Stimulated activated naive CD4-positive, alpha-beta T cell treated with Interleukin-2 at 50 U/mL for 16 hours (primary cell): ENCODE data around the gene VPS54.

Experiments
- DNase-seq: peaks from one replicate; lab custom pipeline; 2025; lab: John Stamatoyannopoulos, UW

Gene VPS54

DNA sequence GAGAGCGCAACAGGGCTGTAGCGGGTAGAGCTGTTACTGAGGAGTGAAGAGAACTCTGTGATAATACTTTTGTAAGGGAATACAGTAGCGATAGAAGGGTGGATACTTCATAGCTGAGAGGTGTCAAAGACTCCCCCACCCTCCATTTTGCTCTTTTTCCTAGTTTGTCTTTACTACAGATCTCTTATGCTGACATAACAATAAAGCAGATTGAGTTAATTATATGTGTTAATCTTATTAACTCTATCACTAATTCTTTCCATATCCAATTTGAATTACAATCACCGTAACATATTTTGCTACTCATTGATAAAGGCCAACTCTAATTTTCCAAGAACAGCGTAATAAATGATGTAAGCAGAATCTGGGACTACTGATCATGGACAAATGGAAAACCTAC, 120.4 kb downstream of the VPS54 start:
- no peak for DNase-seq

DNA sequence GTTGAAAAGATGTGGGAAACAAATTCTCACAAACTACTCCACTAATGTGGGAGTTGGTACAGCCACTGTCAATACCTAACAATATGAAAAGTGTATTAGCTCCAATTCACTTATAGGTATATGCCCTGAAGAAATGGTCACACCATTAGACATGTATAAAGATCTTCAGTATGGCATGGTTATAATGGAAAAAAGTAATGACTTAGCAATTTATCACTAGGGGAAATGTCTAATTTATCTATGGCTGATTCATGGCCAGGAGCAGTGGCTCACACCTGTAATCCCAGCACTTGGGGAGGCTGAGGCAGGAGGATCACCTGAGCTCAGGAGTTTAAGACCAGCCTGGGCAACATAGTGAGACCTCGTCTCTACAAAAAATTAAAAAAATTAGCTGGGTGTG, 125.1 kb downstream of the VPS54 start:
- no peak for DNase-seq

DNA sequence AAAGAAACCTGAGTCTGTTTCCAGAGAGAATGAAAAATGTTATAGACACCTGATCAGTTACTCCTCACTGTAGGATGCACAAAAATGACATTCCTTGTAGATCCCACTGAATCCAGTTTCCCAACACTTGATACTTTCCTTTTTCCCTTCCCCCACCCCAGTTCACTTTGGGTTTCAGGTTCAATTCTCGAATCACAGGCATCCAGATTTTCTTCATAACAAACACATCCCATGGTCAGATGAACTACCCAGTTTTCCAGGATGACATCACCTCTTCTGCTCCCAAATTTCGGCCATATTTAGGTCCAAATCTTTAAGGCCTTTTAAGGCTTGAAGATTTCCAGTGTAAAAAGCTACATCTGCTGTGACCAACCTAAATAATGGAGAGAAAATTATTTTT, 126.1 kb downstream of the VPS54 start:
- DNase-seq, result no peak

DNA sequence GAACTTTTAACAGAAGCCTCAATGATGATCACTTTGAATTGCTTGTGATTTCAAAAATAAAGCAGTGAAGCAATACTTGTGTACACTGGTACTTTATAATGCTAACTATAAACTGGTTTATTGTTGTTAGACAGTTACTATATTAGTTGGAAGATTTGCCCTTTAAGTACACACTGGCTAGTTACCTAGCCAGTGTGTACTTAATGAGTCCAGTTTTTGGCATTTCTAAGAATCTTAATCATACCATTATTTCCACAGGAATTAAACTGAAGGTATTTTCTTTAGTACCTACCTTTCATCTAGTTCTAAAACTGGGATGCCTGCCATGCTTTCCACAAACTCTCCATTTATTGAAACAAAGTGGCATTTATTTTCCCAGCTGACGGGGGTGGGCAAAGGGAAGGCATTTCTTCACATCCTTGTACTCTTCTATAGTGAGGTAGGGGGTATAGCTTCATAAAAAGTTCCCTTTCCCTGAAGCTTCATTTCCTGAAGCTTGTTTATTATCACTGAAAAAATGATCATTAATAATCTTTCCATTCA, 127.7 kb downstream of the VPS54 start:
- DNase-seq, result no peak

DNA sequence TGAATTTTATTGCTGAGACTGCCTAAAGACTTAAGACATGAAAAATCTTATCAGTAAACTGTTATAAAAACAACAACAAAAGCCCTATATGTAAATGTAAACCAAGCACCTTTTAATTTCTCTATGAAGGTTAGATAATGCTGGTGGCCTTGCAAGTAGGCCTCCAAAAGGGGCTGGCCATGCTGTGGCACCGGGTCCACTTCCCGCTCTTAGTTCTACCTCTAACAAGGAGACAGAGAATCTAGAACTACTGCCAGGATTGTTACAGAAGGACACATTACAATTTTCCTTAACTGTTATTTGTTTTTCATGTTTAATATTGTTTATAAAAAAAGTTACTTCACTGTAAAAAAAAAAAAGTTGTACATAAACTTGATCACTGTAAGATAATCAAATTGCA, 128.6 kb downstream of the VPS54 start:
- DNase-seq, result no peak

DNA sequence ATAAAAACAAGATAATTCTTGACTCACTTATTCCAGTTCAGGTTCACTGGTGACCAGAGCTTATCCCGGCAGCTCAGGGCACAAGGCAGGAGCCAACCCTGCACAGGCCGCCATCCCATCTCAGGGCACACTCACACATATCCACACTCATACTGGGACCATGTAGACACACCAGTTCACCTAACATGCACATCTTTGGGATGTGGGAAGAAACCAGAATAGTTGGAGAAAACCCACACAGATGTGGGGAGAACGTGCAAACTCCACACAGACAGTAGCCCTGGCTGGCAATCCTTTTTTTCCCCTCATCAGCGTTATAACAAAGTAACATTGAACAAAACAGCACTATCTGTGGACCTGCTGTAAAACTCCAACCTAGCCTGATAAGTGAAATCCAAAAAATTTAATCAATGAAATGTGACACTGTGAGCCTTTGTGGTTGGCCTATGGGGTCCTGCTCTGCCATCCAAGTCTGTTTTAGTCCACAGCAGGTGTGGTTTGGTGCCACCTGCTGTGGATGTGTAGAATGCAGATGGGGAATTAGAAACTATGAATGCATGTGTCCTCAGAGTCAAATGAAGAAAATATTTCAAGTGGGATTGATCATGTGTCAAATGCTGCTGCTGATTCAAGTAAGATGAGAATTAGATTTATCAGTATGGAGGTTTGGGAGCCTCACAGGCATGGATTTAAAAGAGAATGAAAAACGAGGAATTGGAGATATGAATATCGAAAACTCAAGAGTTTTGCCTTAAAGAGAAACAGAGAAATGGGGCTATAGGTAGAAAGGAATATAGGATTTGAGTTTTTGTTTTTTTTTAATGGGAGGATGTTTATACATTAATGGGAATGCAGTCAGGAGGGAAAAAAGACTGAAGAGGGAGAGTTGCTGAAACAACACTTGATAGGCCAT, 130.5 kb downstream of the VPS54 start:
- peak; percentile 9 for DNase-seq

DNA sequence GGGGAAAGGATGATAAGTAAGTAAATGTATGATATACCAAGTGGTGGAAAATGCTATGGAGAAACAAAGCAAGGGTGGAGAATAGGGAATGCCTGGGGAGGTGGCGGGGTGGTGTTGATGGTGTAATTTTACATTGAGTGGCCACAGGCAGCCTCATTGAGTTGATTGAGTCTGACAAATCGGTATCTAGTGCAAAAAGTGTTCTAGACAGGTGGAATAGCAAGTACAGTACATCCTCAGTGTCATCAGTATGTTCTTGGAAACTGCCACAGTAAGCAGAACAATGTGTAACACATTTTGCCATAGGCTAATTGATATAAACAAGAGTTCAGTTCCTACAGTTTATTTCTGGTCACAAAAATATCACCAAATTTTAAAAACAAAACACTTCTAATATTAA, 131.2 kb downstream of the VPS54 start:
- DNase-seq, result no peak

DNA sequence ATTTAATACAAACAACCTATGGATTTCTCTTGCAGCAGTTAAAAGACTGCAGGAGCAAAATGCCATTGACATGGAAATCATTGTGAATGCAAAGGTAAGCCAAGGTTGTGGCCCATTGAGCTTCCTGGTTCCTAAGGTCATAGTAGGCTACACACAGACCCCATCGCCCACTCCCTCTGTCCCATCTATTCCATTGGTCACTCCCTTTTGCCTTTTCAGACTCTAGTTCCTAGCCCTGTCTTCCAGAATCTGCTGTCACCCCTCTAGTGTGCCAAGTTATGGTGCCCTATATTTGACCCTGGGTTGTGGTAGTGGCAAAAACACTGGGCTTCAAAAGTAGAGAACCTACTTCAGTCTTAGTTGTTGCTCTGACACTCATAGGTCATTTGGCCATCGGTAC, 132.8 kb downstream of the VPS54 start:
- DNase-seq, result no peak

DNA sequence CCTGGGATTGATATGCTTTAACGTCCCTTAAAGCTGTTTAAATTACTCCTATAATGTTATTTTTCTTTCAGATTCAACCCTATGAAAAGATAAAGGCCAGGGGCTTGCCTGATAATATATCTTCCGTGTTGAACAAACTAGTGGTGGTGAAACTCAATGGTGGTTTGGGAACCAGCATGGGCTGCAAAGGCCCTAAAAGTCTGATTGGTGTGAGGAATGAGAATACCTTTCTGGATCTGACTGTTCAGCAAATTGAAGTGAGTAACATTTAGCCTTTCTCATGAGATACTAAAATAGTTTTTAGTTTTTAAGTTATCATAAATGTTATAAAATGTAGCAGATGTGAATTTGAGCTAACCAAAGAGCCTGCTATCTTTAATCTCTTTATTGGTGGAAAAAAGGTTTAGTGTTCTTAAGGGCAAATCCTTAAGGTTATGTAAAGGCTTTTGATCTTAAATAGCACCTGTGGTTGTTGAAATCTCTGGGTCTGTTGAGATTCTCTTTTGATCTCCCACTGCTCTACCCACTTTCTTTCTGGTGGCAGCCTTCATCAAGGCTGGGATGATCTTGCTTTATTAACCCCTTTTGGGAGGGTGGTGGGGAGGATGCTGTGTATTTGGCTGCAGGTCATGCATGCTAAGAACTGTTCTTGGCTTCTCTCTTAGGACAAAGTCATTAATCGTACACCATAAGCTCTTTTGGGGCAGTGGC, 136.7 kb downstream of the VPS54 start:
- DNase-seq, result no peak

DNA sequence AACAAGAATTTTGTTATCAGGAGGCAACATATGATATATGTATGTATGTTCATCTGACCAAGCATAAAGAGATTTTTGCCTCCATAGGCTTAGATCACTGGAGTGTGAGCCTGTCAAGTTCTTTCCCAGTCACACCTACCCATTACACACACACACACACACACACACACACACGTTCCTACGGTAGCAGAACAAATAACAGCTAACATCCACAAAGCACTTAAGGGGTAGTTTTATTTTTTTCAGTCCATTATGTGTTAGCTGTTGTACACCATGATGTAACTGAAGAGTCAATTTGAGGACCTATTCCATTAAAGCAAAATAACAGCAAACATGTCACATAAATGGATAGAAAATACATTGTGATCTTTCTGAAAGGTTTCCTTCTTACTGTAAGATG, 138.0 kb downstream of the VPS54 start:
- no peak for DNase-seq

DNA sequence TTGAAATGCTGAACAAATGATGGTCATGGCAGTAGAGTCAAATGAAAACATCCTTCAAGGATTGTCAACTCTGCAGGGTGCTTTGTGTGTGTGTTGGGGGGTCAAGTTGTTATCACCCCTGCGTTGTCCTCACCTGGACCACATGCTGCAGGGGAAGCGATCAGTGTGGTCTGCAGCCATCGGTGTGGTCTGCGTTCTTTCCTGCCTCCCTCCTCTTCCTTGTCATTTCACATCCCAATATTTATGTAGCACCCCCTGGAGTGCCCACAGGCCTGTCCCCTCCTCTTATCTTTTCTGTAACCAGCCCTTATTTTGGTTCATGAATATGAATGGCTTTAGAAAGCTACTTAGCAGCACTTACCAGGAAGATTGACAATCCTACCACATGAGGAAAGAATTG, 138.6 kb downstream of the VPS54 start:
- no peak for DNase-seq

DNA sequence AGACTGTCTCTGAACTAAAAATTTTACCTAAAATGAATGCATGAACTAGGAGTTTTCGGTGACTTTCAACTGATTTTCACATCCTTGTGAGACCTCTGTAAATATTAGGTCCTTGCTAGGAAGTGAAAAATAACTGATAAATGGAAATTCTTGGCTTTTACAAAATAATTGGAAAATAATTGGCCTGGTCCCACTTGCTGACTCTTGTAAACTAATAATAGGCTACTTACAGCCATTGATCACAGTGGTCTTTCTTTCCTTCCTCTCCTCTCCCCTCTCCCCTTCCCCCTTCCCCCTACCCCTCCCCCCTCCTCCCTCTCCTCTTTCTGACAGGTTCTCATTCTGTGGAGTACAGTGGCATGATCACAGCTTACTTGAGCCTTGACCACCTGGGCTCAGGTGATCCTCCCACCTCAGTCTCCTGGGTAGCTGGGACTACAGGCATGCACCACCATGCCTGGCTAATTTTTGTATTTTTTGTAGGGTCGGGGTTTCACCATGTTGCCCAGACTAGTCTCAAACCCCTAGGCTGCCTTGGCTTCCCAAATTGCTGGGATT, 139.3 kb downstream of the VPS54 start:
- DNase-seq, result no peak

DNA sequence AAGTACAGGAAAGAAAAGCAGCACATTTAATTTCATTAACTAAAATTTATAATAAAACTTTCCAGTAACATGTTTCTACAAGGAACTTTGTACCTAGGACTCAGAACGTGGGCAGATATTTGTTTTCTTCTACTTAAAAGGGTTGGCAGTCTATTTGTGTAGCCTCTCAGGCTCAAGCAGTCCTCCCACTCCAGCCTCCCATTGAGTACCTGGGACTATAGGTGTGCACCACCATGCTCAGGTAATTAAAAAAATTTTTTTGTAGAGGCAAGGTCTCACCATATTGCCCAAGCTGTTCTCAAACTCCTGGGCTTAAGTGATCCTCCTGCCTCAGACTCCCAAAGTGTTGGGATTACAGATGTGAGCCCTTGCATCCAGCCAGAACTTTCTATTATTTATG, 140.7 kb downstream of the VPS54 start:
- no peak for DNase-seq

DNA sequence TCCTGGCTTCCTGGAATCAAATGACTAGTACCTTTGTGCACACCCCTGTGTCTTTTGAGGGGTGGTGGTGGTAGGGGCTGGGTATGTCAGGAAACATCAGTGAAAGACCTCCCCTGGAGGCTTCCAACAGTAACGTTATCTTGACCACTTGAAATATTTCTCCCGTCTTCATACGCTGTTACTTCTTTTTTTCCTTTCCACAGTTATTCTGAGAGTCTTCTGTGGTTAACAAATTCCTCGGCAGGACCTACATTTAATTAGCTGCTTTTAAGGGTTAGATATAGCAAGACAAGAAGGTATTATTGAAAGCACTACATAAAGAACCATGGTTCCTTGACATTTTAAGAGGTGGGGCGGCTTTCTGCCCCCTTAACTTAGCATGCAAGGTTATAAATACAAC, 142.9 kb downstream of the VPS54 start:
- no peak for DNase-seq

DNA sequence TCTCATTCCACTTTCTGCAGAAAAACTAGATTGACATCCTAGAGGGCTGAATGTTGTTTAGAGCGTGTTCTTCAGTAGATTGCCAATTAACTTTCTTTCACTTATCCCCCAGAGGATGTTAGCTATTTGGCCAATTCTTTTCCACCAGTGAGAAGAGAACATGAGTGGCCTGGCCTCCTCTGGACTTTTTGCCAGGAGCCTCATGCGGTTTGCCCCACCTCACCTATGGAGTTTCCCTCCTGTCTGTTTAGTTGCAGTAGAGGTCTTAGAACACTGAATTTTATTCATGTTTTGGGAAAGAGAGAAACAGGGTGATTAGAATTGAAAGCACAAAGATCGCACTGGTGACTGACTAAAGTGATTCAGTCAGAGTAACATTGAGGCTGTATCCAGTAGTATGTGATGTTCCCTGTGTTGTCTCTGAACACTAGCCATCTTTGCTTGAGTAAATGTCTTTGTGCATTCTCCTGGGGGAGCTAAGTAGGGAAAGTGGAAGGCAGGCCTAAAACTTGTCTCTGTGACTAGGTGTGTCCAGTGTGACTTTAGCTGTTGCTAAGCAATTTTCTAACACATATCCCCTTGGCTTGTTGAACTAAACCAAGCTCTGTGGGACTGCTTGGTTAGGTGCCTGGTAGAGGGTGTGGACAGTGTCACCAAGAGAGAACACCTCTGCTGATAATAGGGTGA, 143.5 kb downstream of the VPS54 start:
- no peak for DNase-seq

DNA sequence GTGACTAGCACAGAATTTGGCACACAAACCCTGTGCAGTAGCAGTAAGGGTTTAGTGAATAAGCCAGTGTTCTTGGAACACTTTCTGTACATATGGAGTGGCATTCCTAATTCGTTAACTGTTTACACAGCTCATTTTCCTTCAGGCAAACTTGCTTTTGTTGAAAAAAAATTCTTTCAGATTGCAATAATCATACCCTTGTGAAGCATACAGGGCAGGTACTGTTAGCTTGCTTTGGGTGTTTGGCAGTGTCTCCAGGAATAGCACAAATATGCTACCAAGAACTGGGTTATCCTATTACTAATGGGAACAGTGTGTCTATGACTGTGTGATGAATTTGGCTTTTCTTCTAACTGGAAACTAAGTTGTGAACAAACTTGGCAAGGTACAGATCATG, 144.1 kb downstream of the VPS54 start:
- DNase-seq, result no peak

DNA sequence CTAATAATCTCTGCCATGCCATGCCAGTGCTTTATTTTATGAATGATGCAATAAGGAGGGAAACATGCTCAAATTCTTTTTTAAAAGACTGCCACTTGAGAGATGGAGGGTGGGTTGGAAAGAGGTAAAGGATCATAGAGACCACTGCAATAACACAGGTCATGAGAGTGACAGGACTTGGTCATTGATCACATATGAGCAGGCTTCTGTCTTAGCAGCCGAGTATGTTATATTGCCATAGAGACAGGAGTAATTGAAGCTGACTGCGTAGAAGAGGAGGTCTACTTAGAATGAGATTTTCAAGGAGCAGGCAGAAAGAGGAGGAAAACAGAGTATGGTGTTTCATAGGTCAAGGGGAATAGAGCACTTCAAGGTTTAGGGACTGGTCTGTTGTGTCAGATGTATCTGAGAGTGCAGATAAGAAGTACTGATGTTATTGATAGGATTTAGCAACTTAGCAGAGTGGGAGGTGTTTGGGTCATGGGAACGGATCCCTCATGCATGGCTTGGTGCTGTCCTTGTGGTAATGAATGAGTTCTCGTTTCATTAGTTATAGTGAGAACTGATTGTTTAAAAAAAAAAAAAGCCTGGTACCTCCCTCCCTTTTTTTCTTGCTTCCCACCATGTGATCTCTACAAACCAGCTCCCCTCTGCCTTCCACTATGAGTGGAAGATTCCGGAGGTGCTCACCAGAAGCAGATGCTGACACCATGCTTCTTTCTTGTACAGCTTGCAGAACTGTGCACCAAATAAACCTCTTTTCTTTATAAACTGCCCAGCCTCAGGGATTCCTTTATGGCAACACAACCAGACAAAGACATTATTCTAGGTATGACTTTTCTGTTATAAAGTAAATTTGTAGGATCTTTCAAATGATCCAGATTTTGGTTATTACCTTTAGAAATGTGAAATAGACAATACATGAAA, 144.8 kb downstream of the VPS54 start:
- DNase-seq, result no peak

DNA sequence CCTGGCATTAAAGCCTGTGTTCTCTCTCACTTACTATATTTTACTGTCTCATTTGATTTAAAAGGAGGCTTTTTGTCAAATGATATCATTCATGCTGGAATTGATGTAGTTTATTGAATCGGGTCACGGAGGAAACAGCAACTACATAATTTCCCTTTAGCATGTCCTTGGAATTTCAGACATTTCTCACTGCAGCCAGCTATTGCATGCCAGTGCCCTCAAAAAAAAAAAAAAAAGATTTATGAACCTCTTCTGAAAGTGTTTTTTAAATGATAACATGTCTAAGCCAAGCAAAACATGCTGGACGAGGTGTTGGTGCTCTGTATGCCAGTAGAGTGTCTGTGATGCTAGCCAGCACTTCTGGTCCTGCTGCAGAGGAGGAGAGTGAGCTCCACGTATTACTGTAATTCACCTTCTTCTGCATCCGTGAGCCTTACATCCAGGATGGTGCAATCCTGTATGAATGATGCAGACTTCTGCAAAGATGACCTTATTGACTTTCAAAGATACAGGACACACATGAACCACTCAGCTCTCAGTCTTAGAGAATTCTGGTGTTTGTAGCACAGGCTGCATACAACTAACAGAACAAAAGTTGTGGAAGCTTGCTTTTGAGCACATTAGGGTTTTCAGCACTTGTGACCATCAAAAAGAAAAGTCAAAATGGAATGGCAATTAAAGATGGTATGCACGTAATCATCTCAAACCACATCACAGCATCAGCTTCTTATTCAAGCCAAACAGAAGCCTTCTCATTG, 146.5 kb downstream of the VPS54 start:
- DNase-seq, result no peak

DNA sequence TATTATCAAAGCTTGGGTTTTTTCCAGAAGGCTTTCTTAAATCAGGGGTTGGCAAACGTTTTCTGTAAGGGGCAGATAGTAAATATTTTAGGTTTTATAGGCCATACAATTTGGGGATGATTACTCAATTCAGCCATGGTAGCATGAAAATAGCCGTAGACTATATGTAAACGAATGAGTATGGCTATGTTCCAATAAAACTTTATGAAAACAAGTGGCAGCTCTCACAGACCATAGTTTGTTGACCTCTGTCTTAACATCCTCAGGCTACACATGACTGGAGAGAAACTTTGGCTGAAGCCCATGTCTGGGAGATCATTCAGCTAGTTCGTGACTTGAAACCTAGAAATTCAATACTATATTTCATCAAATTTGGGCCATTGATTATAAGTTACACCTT, 147.4 kb downstream of the VPS54 start:
- DNase-seq, result no peak

DNA sequence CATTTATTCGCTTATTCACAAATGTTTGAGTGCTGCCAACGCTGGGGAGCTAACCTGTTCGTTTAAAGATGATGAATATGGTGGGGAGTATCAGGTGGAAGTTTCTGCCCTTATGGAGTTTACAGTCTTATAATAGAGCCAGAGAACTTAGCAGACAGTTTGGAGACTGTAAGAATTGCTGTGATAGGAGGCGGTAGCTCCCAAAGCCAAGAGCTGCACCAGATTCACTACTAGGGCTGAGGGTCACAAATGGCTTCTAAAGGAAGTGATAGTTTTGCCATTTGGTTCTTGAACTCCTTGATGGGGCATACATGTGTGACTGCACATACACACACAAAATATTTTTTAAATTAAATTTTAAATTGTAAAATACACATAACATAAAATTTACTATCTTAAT, 148.5 kb downstream of the VPS54 start:
- DNase-seq, result no peak
